GM12878 (cell line): Measurements from ENCODE around the gene FMNL3. TPM values are rescaled to one million over a fixed set of nuclear protein-coding genes. Genes with fewer than 3 reads are reported as not detected.
"Not testable (repeated sequence)": the region's sequence is repeated elsewhere in the genome, so short reads cannot be mapped to it uniquely, and the experiment has no call there.

Experiments
- ATAC-seq: fragments of 200-7000 bp; cut with Tn5 transposase; 3 replicates; pipeline ENCODE4 v1.9.1; 2020; ENCODE audit warnings: mild to moderate bottlenecking, moderate library complexity
- BruUV-seq: library from RNA; stranded (reverse); fragments of 400-500 nt; replicated peaks from 2 replicates; lab custom pipeline; 2021; lab: Mats Ljungman, UMichigan
- CTCF ChIA-PET: fragments of 300-600 bp; sonication (Branson Sonifier 250); formaldehyde crosslinking; extraction: SDS; loops from one replicate; lab custom pipeline; 2021; ENCODE audit warnings: inconsistent platforms; lab: Yijun Ruan, JAX
- POLR2A ChIA-PET: fragments of 350-600 bp; formaldehyde crosslinking; extraction: SDS; loops from one replicate; lab custom pipeline; 2021; ENCODE audit warnings: inconsistent platforms; lab: Charles Lee
- RAD21 ChIA-PET: fragments of 300-600 bp; sonication (Branson Sonifier 250); formaldehyde crosslinking; loops from one replicate; lab custom pipeline; 2023; ENCODE audit warnings: antibody characterized with exemption; ENCODE audit not compliant: unreplicated experiment; lab: Charles Lee
- SMC1A ChIA-PET: fragments of 300-600 bp; sonication (Branson Sonifier 250); formaldehyde crosslinking; loops from one replicate; lab custom pipeline; 2023; ENCODE audit not compliant: unreplicated experiment, uncharacterized antibody; lab: Charles Lee
- DNase-seq: peaks from one replicate; pipeline ENCODE4 v3.0.0-alpha.2; 2011; ENCODE audit warnings: low read depth, low spot score
- FAIRE-seq: peaks from 3 replicates; lab custom pipeline; 2011; peaks lifted over from hg19 to GRCh38; lab: Jason Lieb, UNC
- H2AFZ ChIP-seq: 2 replicates; pipeline ENCODE4 v1.6.0; 2011; ENCODE audit warnings: low read depth, low read length, control low read depth; ENCODE audit not compliant: control insufficient read depth
- H3K27ac ChIP-seq: 2 replicates; pipeline ENCODE4 v1.5.1; 2011; ENCODE audit warnings: control low read depth; ENCODE audit not compliant: control insufficient read depth, insufficient read depth
- H3K27me3 ChIP-seq, 2 experiments: replicated peaks in 1 of 2; 2 replicates each; pipeline versions ENCODE4 v1.6.0 to v1.6.1; 2011; ENCODE audit warnings: low read length in 1 of 2; ENCODE audit not compliant: control insufficient read depth in 2 of 2, insufficient read depth in 2 of 2
- H3K36me3 ChIP-seq, 2 experiments: 2 replicates each; pipeline ENCODE4 v1.5.1; 2011; ENCODE audit warnings: low read length in 1 of 2; ENCODE audit not compliant: control insufficient read depth in 2 of 2, insufficient read depth in 2 of 2
- H3K4me1 ChIP-seq: 2 replicates; pipeline ENCODE4 v1.6.1; 2011; ENCODE audit warnings: mild to moderate bottlenecking, low read length, moderate library complexity, mixed read lengths; ENCODE audit not compliant: control insufficient read depth, insufficient read depth
- H3K4me2 ChIP-seq: 2 replicates; pipeline ENCODE4 v1.6.0; 2011; ENCODE audit warnings: control low read depth; ENCODE audit not compliant: control insufficient read depth, insufficient read depth
- H3K4me3 ChIP-seq: fragments of 200-600 bp; sonication (generic); 2 replicates; pipeline ENCODE4 v1.5.1; 2016
- H3K79me2 ChIP-seq: 2 replicates; pipeline ENCODE4 v1.6.0; 2011; ENCODE audit warnings: low read length; ENCODE audit not compliant: control insufficient read depth, insufficient read depth
- H3K9ac ChIP-seq: 2 replicates; pipeline ENCODE4 v1.8.0; 2011; ENCODE audit warnings: low read length, control low read depth, mixed read lengths; ENCODE audit not compliant: control insufficient read depth, insufficient read depth
- H3K9me3 ChIP-seq: replicated peaks from 3 replicates; pipeline ENCODE4 v1.5.1; 2011; ENCODE audit warnings: mild to moderate bottlenecking, low read length; ENCODE audit not compliant: control insufficient read depth, insufficient read depth
- H4K20me1 ChIP-seq: 2 replicates; pipeline ENCODE4 v1.6.0; 2011; ENCODE audit not compliant: control insufficient read depth, insufficient read depth
- TARDBP ChIP-seq: IDR thresholded peaks from 2 replicates; pipeline ENCODE4 v1.6.1; 2016; ENCODE audit warnings: borderline replicate concordance
- WGBS: methylation state at CpG from one replicate; pipeline ENCODE4 v1.1.6; 2016; ENCODE audit warnings: low lambda C conversion rate; ENCODE audit not compliant: insufficient replicate concordance, insufficient coverage; ENCODE audit errors: missing lambda C conversion rate; 5-methylcytosine and 5-hydroxymethylcytosine counted together
- in situ Hi-C: fragments of 300-500 bp; cut with MboI; formaldehyde crosslinking; loops from 9 replicates; pipeline ENCODE4 v1.14.3; 2018; ENCODE audit warnings: mixed read lengths
- intact Hi-C: fragments of 100-400 bp; cut with micrococcal nuclease; formaldehyde crosslinking; loops from one replicate; pipeline ENCODE4 v1.14.2; 2022; ENCODE audit not compliant: unreplicated experiment
- polyA plus RNA-seq, 11 experiments: library from polyadenylated mRNA; depleted of rRNA in 4 of 11; unstranded in 6 of 11; stranded (reverse) in 5 of 11; fragments of >200 nt; fragmentation: Nextera tagmentation in 4 of 11; fragmentation: Illumina TruSeq in 1 of 11; extraction: Ambion mirVana in 4 of 11; extraction: Trizol in 1 of 11; gene quantifications; 1 replicate in 1 of 11; 2 replicates in 10 of 11; pipeline versions ENCODE4 v1.2.1 to v1.2.3, GENCODE V29; 2011 to 2016; ENCODE audit warnings: inconsistent platforms in 2 of 11, missing spikeins in 2 of 11, low read depth in 1 of 11
- total RNA-seq, 4 experiments: library from RNA; depleted of rRNA in 3 of 4; stranded (reverse); fragments of >200 nt in 3 of 4; fragmentation: Illumina TruSeq in 1 of 4; extraction: Trizol in 1 of 4; gene quantifications; 2 replicates each; pipeline versions ENCODE4 v1.2.1 to v1.2.3, GENCODE V29; 2013 to 2021

The FMNL3 gene
- total and polyA plus RNA-seq, 10 of the 15 experiments (the other 5 are each of a cell fraction or from before 2014, with no cell fraction given) = 3.0 to 64.9 (median 30.9) TPM

DNA sequence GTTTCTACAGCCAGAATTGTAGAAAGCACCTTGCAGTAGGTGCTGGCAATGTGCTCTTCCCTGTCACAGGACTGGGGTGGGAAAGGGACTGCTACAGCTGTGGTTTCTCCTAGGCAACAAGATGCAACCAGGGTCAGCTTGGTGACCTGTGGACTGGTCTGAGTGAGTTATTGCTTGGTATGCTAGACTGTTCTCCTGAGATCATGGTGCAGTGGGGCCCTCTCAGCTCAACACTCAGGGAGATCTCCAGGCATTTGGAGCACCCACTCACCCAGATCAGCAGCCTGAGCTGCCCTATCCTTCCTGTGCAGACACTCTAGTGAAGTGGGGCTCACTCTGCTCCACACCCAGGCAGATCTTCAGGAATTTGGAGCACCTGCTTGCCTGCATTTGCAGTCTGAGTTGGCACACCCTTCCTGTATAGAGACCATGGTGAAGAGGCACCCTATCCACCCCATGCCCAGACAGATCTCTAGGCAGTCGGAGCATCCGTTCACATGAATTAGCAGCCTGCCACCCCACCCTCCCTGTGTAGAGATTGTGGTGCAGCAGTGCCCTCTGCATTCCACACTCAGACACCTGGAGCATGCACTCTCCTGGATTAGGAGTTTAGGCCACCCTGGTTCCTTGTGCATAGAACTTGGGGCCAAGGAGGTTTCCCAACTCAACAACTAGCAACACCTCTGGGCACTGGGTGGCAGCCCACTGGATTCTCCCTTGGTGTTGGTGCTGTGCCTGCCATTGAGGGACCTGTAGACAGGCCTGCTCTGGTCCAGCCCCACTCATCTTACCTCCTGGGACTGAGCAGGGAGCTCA, 97.9 kb downstream of the FMNL3 start:
- H3K79me2 ChIP-seq = no peaks in the 10 kb centered on the region
- BruUV-seq = no TSS peak
- ChIA-PET POLR2A (no interaction called here), RAD21 (no interaction called here), CTCF (no interaction called here), SMC1A (interaction anchor here (1.0 kb wide), 1 partner anchor 55 kb away, joined by 3 read pairs; no protein-coding TSS in a partner anchor)
- no peak for TF ChIP-seq TARDBP
- H4K20me1 ChIP-seq = no peaks in the 10 kb centered on the region
- H3K9ac ChIP-seq = no peak overlapping the region
- intact Hi-C loops (no loop called here), in situ Hi-C loops (no loop called here)
- no peaks in the 10 kb centered on the region for H3K36me3 ChIP-seq
- no peak for DNase-seq
- H3K4me2 ChIP-seq = no peak overlapping the region
- ATAC-seq = no peak
- H3K27me3 ChIP-seq = no peaks in the 10 kb centered on the region
- H2AFZ ChIP-seq = no peak overlapping the region
- H3K27ac ChIP-seq = no peak overlapping the region
- WGBS = 100% methylated on average over 2 of the region's 2 CpGs
- H3K4me3 ChIP-seq = no peak overlapping the region
- H3K9me3 ChIP-seq = no peaks in the 10 kb centered on the region; the same call in 2 of the 3 replicates
- no peak for FAIRE-seq
- no peaks in the 10 kb centered on the region for H3K4me1 ChIP-seq

DNA sequence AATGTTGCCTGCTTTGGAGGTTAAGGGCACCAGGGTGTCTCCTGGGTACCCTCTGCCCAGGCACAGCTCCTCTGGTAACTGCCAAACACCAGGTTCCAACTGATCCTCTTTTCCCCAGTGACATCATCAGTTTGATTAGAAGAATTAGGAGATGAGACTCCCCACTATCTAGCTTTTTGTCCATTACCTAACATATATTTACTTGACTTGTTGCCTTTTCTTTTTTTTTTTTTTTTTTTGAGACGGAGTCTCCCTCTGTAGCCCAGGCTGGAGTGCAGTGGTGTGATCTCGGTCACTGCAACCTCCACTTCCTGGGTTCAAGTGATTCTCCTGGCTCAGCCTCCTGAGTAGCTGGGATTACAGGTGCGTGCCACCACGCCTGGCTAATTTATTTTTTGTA, 101.7 kb downstream of the FMNL3 start, which contains the start of gene FAM186B:
TSS of gene FAM186B (minus strand) at position 101 of the 400 bp plus-strand sequence. CDS start 162 bp downstream, outside the sequence.
- ATAC-seq, BruUV-seq, H3K9ac ChIP-seq, intact Hi-C loops, H3K9me3 ChIP-seq, FAIRE-seq, H2AFZ ChIP-seq, in situ Hi-C loops, H3K36me3 ChIP-seq, H3K27me3 ChIP-seq, H3K27ac ChIP-seq, RAD21 ChIA-PET, DNase-seq, H3K79me2 ChIP-seq, H3K4me2 ChIP-seq, H3K4me3 ChIP-seq, H3K4me1 ChIP-seq, H4K20me1 ChIP-seq: not testable (repeated sequence)
- ChIA-PET POLR2A (interaction anchor here (0.9 kb wide), 1 partner anchor 9 kb away, joined by 3 read pairs; no protein-coding TSS in a partner anchor), CTCF (interaction anchor here (1.0 to 2.2 kb wide), 4 partner anchors 25 to 258 kb away, joined by 3 to 8 read pairs (median 4); no protein-coding TSS in a partner anchor), SMC1A (interaction anchor here (0.7 kb wide), 1 partner anchor 71 kb away, joined by 3 read pairs; no protein-coding TSS in a partner anchor)
- WGBS = 97% methylated on average over 3 of the region's 4 CpGs
